GM12874 (cell line): ENCODE data around the gene TOR1AIP2.

Experiments used
- CTCF ChIP-seq: IDR thresholded peaks from 2 replicates; pipeline ENCODE4 v1.5.1; 2011; ENCODE audit warnings: low read depth, mild to moderate bottlenecking, control low read depth, low read length, moderate library complexity; ENCODE audit not compliant: insufficient read depth

TOR1AIP2 gene

DNA sequence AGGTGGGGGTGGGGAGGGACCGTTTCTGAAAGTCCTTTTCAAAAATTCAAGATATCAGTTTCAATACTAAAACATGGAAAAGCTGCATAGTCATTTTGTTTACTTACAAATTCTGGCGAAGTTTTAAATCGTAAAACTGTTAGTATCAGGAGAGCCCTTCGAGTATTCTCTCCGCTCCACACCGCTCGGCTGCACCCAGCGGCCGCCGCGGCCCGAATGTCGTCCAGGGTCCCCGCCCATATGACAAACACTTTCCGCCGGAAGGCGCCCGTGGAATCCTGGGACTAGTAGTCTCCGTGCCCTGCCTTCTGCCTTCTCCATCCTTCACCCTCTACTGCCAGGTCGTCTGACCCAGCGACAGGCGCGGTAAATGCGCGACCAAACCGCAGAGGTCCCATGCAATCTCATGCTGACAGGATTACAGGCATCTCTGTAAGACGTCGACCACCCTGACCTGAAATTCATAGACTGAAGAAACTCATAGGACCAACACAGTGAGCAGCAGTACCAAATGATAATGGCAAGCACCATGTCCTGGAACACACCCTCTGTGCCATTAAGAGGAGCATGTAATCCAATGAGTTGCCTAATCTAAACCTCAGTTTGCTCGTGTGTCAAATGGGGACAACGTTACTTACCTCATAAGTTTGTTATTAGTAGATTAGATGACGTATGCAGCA is at the start of gene TOR1AIP2:
TSS of gene TOR1AIP2 (minus strand) at position 218 of the 680 bp plus-strand sequence. CDS start 25,138 bp downstream, outside the sequence.
- no peak for TF ChIP-seq CTCF

DNA sequence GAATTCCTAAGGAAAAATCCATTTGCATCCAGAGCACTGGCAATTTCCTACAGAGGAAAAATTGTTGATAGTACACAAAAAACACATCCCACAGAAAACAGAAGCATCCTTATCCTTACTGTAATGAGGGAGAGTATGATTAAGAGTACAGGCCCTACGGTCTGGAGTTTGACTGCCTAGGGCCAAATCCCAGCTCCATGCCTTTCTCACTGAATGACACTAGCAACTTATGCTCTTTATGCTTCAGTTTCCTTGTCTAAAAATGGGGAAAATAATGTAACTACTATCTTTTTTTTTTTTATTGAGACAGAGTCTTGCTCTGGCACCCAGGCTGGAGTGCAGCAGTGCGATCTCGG is 49.2 kb upstream of the TOR1AIP2 start:
- no peak for TF ChIP-seq CTCF

GRCh38 chr1:179925922-179926849 is 48.6 kb upstream of the TOR1AIP2 start:
- no peak for TF ChIP-seq CTCF

- TF ChIP-seq CTCF: no peak
Observed at GRCh38 chr1:179925302-179925701, 47.7 kb upstream of the TOR1AIP2 start.

GRCh38 chr1:179924268-179924667 is 46.7 kb upstream of the TOR1AIP2 start:
- TF ChIP-seq CTCF: no peak

DNA sequence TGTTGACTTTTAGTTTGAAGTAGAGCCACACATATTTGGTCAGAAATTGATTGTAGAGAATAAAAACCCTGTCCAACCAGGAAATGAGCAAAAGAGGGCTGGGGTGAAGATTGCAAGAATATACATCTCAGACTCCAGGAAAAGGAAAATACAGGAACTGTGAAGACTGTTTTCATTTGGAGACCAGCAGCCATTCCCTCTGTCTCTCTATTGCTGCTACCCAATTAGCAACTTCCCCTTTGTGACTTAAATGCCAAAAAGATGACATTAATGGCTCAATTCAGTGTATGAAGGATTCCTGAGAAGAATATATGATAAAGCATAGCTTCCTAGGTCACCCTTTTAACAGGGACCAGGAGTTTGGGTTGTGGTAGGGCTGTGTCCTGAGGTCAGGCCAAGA is 45.4 kb upstream of the TOR1AIP2 start:
- no peak for TF ChIP-seq CTCF
